Breast epithelium (tissue), 4 donors: Measurements from ENCODE around the gene ZDHHC20. TPM values are rescaled to one million over a fixed set of nuclear protein-coding genes. Genes with fewer than 3 reads are reported as not detected.

Experiments used
- DNase-seq, 2 donors: peaks; one replicate each; pipeline ENCODE4 v3.0.0-alpha.2; 2019; ENCODE audit warnings: low spot score in 2 of 2
- H3K27ac ChIP-seq, 2 donors: fragments of 200-600 bp; sonication (generic) in 1 of 2; one replicate each; pipeline ENCODE4 v1.5.1; 2016 to 2019; ENCODE audit warnings: mild to moderate bottlenecking in 1 of 2
- H3K27me3 ChIP-seq, 2 donors: fragments of 200-600 bp; sonication (generic) in 1 of 2; one replicate each; pipeline versions ENCODE4 v1.5.1 to v1.6.0; 2017 to 2019; ENCODE audit warnings: control low read depth in 1 of 2, mild to moderate bottlenecking in 1 of 2
- H3K36me3 ChIP-seq: fragments of 200-600 bp; one replicate; pipeline ENCODE4 v1.5.1; 2019
- H3K4me1 ChIP-seq, 2 donors: fragments of 200-600 bp; sonication (generic); one replicate each; pipeline ENCODE4 v1.5.1; 2016 to 2019; ENCODE audit warnings: control low read depth in 1 of 2
- H3K4me3 ChIP-seq, 3 donors: fragments of 200-600 bp; sonication (generic); 1 replicate in 2 of 3; 2 replicates in 1 of 3; pipeline ENCODE4 v1.5.1; 2016 to 2019; ENCODE audit warnings: mild to moderate bottlenecking in 3 of 3, moderate library complexity in 2 of 3
- H3K9me3 ChIP-seq, 2 donors: fragments of 200-600 bp; sonication (generic) in 1 of 2; one replicate each; pipeline ENCODE4 v1.5.1; 2016 to 2019; ENCODE audit warnings: control low read depth in 1 of 2
- POLR2A ChIP-seq: fragments of 450-650 bp; IDR thresholded peaks from one replicate; pipeline ENCODE4 v1.6.1; 2016; ENCODE audit warnings: antibody characterized with exemption, mild to moderate bottlenecking, moderate library complexity
- POLR2AphosphoS5 ChIP-seq, 3 donors: sonication (generic); formaldehyde crosslinking; IDR thresholded peaks; one replicate each; pipeline ENCODE4 v1.6.1; 2017; ENCODE audit warnings: antibody characterized with exemption in 3 of 3
- intact Hi-C: fragments of 100-400 bp; cut with DNase I; formaldehyde crosslinking; loops from one replicate; pipeline ENCODE4 v1.15.1; 2023; ENCODE audit warnings: low total_unique reads
- total RNA-seq, 3 donors: library from RNA; depleted of rRNA; stranded (reverse); fragments of >200 nt; gene quantifications; one replicate each; pipeline ENCODE4 v1.1.0, GENCODE V29; 2016
- TF ChIP-seq, protein P1 (sequence below), 3 donors: fragments of 450-650 bp; IDR thresholded peaks; one replicate each; pipeline ENCODE4 v1.5.1; 2016 to 2017; ENCODE audit warnings: antibody characterized with exemption in 3 of 3, mild to moderate bottlenecking in 3 of 3, moderate library complexity in 3 of 3

Gene ZDHHC20
- total RNA-seq, 3 donors from 2014 or later, result 50.9 to 79.0 (median 57.7) TPM

DNA sequence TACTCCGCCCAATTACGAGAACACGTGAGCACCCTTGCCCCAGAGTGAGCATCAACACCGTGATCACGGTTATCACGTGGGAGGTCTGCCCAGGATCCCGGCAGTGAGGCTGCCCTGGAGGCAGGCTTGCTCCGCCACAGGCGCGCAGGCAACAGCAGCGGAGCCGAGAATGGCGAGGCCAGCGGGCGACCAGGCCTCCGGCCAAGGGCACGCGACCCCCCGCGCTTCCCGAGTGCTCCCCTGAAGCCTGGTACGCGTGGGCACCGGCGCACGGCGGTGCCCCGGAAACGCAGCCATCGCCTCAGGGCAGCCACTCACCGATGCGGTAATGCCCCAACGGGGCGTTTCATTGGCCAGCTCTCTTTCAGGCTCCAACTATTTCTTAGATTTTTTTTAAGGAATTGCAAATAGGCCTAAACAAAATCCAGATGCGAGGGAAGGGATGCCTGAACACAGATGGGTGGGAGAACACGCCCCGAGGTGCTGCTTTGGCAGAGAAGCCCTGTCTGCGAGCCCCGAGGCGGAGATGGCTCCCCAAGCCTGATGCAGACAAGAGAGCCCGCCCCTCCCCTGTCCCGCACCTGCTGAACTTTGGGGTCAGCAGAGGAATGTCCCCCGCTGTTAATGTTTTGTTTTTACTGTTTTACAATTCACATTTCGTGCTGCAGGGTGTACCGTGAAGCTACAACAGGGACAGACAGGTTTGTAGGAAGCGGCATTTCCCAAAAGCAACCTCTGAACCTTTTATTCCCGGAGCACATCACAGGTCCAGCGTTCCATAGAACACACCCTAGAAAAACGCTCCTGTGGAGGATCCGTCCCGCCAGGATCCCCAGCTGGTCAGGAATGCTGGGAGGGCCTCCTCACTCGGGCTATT lies 132.7 kb downstream of the ZDHHC20 start:
- Histone ChIP-seq H3K27me3 (no peaks in the 10 kb centered on the region), H3K4me1 (no peaks in the 10 kb centered on the region), H3K4me3 (peak overlapping the region; percentile 43 to 71 (median 46)), H3K36me3 (no peaks in the 10 kb centered on the region), H3K9me3 (no peaks in the 10 kb centered on the region), H3K27ac (no peak overlapping the region)
- intact Hi-C loops, result no loop called here
- no peak for DNase-seq
- TF ChIP-seq POLR2A (no peak), POLR2AphosphoS5 (IDR thresholded peaks at IDR 0.05) (no peak)
- TF ChIP-seq, protein P1, sequence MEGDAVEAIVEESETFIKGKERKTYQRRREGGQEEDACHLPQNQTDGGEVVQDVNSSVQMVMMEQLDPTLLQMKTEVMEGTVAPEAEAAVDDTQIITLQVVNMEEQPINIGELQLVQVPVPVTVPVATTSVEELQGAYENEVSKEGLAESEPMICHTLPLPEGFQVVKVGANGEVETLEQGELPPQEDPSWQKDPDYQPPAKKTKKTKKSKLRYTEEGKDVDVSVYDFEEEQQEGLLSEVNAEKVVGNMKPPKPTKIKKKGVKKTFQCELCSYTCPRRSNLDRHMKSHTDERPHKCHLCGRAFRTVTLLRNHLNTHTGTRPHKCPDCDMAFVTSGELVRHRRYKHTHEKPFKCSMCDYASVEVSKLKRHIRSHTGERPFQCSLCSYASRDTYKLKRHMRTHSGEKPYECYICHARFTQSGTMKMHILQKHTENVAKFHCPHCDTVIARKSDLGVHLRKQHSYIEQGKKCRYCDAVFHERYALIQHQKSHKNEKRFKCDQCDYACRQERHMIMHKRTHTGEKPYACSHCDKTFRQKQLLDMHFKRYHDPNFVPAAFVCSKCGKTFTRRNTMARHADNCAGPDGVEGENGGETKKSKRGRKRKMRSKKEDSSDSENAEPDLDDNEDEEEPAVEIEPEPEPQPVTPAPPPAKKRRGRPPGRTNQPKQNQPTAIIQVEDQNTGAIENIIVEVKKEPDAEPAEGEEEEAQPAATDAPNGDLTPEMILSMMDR (IDR thresholded peaks at IDR 0.05), result no peak

GRCh38 chr13:21324803-21325202 lies 134.3 kb downstream of the ZDHHC20 start:
- no peak for DNase-seq
- H3K9me3 ChIP-seq, result no peaks in the 10 kb centered on the region
- no peaks in the 10 kb centered on the region for H3K27me3 ChIP-seq
- H3K4me3 ChIP-seq, result no peak overlapping the region
- no peaks in the 10 kb centered on the region for H3K4me1 ChIP-seq
- H3K27ac ChIP-seq, result no peak overlapping the region
- TF ChIP-seq POLR2AphosphoS5 (IDR thresholded peaks at IDR 0.05) (no peak), POLR2A (no peak)
- TF ChIP-seq, protein P1 (IDR thresholded peaks at IDR 0.05), result no peak
- no peaks in the 10 kb centered on the region for H3K36me3 ChIP-seq
- intact Hi-C loops, result no loop called here

GRCh38 chr13:21322988-21323387 lies 136.1 kb downstream of the ZDHHC20 start:
- H3K4me1 ChIP-seq, result no peaks in the 10 kb centered on the region
- intact Hi-C loops, result no loop called here
- H3K4me3 ChIP-seq, result no peak overlapping the region
- no peaks in the 10 kb centered on the region for H3K27me3 ChIP-seq
- no peaks in the 10 kb centered on the region for H3K36me3 ChIP-seq
- DNase-seq, result no peak
- H3K9me3 ChIP-seq, result no peaks in the 10 kb centered on the region
- TF ChIP-seq POLR2AphosphoS5 (IDR thresholded peaks at IDR 0.05) (no peak), POLR2A (no peak)
- TF ChIP-seq, protein P1 (IDR thresholded peaks at IDR 0.05), result no peak
- no peak overlapping the region for H3K27ac ChIP-seq

Other genes with a start within 250 kb of the ZDHHC20 start
- gene MICU2, start 144.9 kb upstream of the ZDHHC20 start, total RNA-seq, result 10 to 100 TPM; 54.1 to 90.9 (median 73.7) TPM
- 1 to 10 TPM in 1 of 3 donors, under 1 TPM in 1, not detected in 1; 0.32 to 1.2 TPM for gene FGF9, start 211.8 kb upstream of the ZDHHC20 start, total RNA-seq